NCI-H2029 (cell line): ENCODE data around the gene SMAP1.

Experiments
- DNase-seq: peaks from one replicate; lab custom pipeline; 2025; lab: John Stamatoyannopoulos, UW

SMAP1 gene

GRCh38 chr6:70667711-70668498, at the start of gene SMAP1:
SMAP1 (plus strand) TSS chr6:70667883; CDS start chr6:70668024, 141 bp downstream.
- DNase-seq, result peak; percentile 88

GRCh38 chr6:70620746-70621145, 46.9 kb upstream of the SMAP1 start:
- DNase-seq, result no peak

- DNase-seq, result no peak
Observed at GRCh38 chr6:70622461-70622860, 45.2 kb upstream of the SMAP1 start.

- no peak for DNase-seq
Observed at GRCh38 chr6:70625436-70625835, 42.2 kb upstream of the SMAP1 start.

- no peak for DNase-seq
Observed at GRCh38 chr6:70627500-70628254, 40.0 kb upstream of the SMAP1 start.

- DNase-seq, result no peak
Observed at GRCh38 chr6:70629929-70630328, 37.8 kb upstream of the SMAP1 start.

GRCh38 chr6:70633870-70634269, 33.8 kb upstream of the SMAP1 start:
- no peak for DNase-seq

- DNase-seq, result no peak
Observed at GRCh38 chr6:70636596-70636995, 31.1 kb upstream of the SMAP1 start.

GRCh38 chr6:70638468-70638867, 29.2 kb upstream of the SMAP1 start:
- DNase-seq, result no peak

- no peak for DNase-seq
Observed at GRCh38 chr6:70651326-70651905, 16.3 kb upstream of the SMAP1 start.

GRCh38 chr6:70652216-70652615, 15.5 kb upstream of the SMAP1 start:
- no peak for DNase-seq

GRCh38 chr6:70657706-70658105, 10.0 kb upstream of the SMAP1 start:
- DNase-seq, result no peak

- DNase-seq, result no peak
Observed at GRCh38 chr6:70663881-70664466, 3.7 kb upstream of the SMAP1 start.

GRCh38 chr6:70666706-70667105, 977 bp upstream of the SMAP1 start:
- DNase-seq, result no peak

- no peak for DNase-seq
Observed at GRCh38 chr6:70667256-70667710, 400 bp upstream of the SMAP1 start.

GRCh38 chr6:70668499-70668812, 773 bp downstream of the SMAP1 start:
- DNase-seq, result peak; percentile 54

GRCh38 chr6:70669133-70669532, 1.4 kb downstream of the SMAP1 start:
- DNase-seq, result no peak

GRCh38 chr6:70672549-70672948, 4.9 kb downstream of the SMAP1 start:
- DNase-seq, result no peak

- DNase-seq, result no peak
Observed at GRCh38 chr6:70673054-70673453, 5.4 kb downstream of the SMAP1 start.

GRCh38 chr6:70673601-70674000, 5.9 kb downstream of the SMAP1 start:
- no peak for DNase-seq

GRCh38 chr6:70675822-70676221, 8.1 kb downstream of the SMAP1 start:
- no peak for DNase-seq

- DNase-seq, result no peak
Observed at GRCh38 chr6:70676821-70677220, 9.1 kb downstream of the SMAP1 start.

GRCh38 chr6:70680396-70680795, 12.7 kb downstream of the SMAP1 start:
- DNase-seq, result no peak
